Breast epithelium (tissue), 3 donors: ENCODE data around the gene WIZ.

Source experiments
- POLR2A ChIP-seq: fragments of 450-650 bp; IDR thresholded peaks from one replicate; pipeline ENCODE4 v1.6.1; 2016; ENCODE audit warnings: antibody characterized with exemption, mild to moderate bottlenecking, moderate library complexity
- POLR2AphosphoS5 ChIP-seq, 3 donors: sonication (generic); formaldehyde crosslinking; IDR thresholded peaks; one replicate each; pipeline ENCODE4 v1.6.1; 2017; ENCODE audit warnings: antibody characterized with exemption in 3 of 3
- TF ChIP-seq, protein P1 (sequence below), 3 donors: fragments of 450-650 bp; IDR thresholded peaks; one replicate each; pipeline ENCODE4 v1.5.1; 2016 to 2017; ENCODE audit warnings: antibody characterized with exemption in 3 of 3, mild to moderate bottlenecking in 3 of 3, moderate library complexity in 3 of 3

- TF ChIP-seq, protein P1, sequence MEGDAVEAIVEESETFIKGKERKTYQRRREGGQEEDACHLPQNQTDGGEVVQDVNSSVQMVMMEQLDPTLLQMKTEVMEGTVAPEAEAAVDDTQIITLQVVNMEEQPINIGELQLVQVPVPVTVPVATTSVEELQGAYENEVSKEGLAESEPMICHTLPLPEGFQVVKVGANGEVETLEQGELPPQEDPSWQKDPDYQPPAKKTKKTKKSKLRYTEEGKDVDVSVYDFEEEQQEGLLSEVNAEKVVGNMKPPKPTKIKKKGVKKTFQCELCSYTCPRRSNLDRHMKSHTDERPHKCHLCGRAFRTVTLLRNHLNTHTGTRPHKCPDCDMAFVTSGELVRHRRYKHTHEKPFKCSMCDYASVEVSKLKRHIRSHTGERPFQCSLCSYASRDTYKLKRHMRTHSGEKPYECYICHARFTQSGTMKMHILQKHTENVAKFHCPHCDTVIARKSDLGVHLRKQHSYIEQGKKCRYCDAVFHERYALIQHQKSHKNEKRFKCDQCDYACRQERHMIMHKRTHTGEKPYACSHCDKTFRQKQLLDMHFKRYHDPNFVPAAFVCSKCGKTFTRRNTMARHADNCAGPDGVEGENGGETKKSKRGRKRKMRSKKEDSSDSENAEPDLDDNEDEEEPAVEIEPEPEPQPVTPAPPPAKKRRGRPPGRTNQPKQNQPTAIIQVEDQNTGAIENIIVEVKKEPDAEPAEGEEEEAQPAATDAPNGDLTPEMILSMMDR (IDR thresholded peaks at IDR 0.05), result no peak
- TF ChIP-seq POLR2A (no peak), POLR2AphosphoS5 (IDR thresholded peaks at IDR 0.05) (no peak)
Observed at GRCh38 chr19:15445807-15446376, 3.9 kb downstream of the WIZ start.
